NB4 (cell line): ENCODE measurements around the gene METRNL.

Source experiments
- MYC ChIP-seq: IDR thresholded peaks from 2 replicates; pipeline ENCODE4 v1.6.1; 2011; ENCODE audit warnings: low read depth, low read length
- POLR2A ChIP-seq: IDR thresholded peaks from 2 replicates; pipeline ENCODE4 v1.6.1; 2011; ENCODE audit warnings: mild to moderate bottlenecking; ENCODE audit not compliant: insufficient read length; ENCODE audit errors: extremely low read depth
- TF ChIP-seq, protein P1 (sequence below): IDR thresholded peaks from one replicate; pipeline ENCODE4 v1.5.1; 2012; ENCODE audit warnings: low read depth, low read length

DNA sequence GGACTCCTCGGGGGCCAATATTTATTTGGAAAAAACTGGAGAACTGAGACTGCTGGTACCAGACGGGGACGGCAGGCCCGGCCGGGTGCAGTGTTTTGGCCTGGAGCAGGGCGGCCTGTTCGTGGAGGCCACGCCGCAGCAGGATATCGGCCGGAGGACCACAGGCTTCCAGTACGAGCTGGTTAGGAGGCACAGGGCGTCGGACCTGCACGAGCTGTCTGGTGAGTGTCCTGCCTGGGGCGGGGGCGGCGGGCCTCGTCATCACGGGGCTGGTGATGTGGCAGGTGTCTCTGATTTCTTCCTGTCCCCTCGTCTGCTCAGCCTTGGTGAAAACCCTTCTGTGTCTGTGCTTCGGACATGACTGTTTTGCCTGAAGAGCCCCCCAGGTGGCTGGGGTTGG lies 5.7 kb downstream of the METRNL start:
- TF ChIP-seq, protein P1, sequence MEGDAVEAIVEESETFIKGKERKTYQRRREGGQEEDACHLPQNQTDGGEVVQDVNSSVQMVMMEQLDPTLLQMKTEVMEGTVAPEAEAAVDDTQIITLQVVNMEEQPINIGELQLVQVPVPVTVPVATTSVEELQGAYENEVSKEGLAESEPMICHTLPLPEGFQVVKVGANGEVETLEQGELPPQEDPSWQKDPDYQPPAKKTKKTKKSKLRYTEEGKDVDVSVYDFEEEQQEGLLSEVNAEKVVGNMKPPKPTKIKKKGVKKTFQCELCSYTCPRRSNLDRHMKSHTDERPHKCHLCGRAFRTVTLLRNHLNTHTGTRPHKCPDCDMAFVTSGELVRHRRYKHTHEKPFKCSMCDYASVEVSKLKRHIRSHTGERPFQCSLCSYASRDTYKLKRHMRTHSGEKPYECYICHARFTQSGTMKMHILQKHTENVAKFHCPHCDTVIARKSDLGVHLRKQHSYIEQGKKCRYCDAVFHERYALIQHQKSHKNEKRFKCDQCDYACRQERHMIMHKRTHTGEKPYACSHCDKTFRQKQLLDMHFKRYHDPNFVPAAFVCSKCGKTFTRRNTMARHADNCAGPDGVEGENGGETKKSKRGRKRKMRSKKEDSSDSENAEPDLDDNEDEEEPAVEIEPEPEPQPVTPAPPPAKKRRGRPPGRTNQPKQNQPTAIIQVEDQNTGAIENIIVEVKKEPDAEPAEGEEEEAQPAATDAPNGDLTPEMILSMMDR, result no peak
- TF ChIP-seq MYC (no peak), POLR2A (no peak)
